GM19238 (cell line): Measurements from ENCODE around the gene KLF6.

ENCODE experiments used
- DNase-seq: peaks from one replicate; pipeline ENCODE4 v3.0.0; 2011; ENCODE audit warnings: low spot score; ENCODE audit not compliant: insufficient read length

The KLF6 gene

GRCh38 chr10:3774814-3775695 is 10.0 kb downstream of the KLF6 start:
- no peak for DNase-seq

DNA sequence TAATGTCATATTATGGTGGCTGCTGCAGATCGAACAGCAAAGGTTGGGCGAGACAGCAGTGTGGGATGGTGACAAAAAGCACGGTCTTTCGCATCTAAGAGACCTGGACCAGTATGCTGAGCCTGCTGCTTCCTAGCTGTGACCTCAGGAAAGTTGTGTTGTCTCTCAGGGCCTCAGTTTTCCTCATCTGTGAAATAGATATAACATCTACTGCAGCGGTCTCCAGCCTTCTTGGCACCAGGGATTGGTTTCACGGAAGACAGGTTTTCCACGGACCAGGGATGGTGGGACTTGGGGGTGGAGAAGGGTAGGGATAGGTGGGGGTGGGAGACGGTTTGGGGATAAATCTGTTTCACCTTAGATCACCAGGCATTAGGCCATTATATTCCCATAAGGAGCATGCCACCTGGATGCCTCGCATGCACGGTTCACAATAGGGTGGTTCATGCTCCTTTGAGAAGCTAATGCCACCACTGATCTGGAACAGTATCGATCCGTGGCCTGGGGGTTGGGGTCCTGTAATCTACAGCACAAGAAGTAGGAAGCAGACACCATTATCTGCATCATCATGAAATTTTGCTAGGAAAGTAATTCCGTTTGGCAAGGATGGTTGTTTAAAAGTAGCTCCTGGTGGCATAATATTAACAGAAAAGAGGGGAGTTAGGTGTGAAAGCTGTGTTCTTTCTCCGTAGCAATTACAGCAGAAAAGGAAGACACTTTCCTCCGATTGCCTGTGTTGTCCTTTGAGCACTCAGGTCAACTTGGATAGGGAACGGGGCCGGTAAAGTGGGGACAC is 10.8 kb downstream of the KLF6 start:
- no peak for DNase-seq

GRCh38 chr10:3773460-3774017 is 11.5 kb downstream of the KLF6 start:
- DNase-seq = no peak

DNA sequence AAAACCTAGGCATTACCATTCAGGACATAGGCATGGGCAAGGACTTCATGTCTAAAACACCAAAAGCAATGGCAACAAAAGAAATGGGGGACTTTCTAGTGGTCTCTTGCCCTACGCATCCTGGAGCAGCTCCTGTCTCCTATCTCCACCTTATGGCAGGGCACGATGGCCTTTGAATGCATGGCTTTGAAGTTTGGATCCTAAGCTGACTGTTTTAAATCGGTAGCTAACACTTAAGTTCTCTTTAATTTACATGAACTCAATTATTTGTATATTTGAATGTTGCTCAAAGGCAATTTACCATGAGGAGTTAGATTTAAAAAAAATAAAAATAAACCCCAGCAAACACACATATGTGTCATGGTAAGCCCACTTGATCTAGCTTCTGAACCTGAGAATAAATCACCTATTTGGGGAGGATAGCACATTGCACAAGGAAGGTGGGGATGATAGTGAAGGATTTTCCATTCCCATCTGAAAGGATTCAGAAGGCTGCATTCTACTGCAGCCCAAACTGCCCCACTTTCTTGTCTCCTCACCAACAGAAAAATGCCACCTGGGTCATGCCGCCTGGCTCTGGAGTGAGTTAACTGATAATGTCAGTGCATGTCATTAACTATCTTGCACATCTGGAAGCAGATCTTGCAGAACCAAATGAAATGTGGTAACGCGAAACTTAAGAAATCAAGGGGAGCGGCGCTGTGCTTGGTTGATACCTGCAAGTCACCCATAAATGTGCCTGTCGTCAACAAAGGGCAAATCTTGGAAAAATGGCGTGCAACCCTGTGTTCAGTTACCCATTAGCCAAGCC is 12.4 kb downstream of the KLF6 start:
- DNase-seq = no peak

GRCh38 chr10:3770611-3771110 is 14.3 kb downstream of the KLF6 start:
- DNase-seq = no peak

GRCh38 chr10:3769556-3769955 is 15.5 kb downstream of the KLF6 start:
- DNase-seq = no peak

- no peak for DNase-seq
Measured at GRCh38 chr10:3766046-3766756, 18.8 kb downstream of the KLF6 start.

DNA sequence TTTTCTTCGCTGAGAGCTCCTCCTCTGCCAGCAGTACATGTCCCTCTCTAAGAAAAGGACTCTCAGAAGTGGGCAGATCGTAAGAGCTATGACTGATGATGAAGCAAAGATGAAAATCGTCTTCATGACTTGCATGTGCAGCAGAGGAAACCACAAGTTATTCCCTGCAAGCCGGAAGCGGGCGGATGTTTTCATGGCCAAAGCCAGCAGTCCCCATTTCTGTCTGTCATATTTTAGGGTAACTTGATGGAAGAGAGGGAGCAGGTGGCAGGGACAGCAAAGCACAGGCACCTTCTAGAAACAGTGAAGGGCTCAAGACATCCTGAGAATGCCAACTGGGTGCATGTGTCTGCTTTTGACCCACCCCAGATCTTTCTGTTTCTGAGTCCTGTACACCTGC is 19.9 kb downstream of the KLF6 start:
- no peak for DNase-seq

GRCh38 chr10:3764626-3765112 is 20.3 kb downstream of the KLF6 start:
- DNase-seq = no peak

DNA sequence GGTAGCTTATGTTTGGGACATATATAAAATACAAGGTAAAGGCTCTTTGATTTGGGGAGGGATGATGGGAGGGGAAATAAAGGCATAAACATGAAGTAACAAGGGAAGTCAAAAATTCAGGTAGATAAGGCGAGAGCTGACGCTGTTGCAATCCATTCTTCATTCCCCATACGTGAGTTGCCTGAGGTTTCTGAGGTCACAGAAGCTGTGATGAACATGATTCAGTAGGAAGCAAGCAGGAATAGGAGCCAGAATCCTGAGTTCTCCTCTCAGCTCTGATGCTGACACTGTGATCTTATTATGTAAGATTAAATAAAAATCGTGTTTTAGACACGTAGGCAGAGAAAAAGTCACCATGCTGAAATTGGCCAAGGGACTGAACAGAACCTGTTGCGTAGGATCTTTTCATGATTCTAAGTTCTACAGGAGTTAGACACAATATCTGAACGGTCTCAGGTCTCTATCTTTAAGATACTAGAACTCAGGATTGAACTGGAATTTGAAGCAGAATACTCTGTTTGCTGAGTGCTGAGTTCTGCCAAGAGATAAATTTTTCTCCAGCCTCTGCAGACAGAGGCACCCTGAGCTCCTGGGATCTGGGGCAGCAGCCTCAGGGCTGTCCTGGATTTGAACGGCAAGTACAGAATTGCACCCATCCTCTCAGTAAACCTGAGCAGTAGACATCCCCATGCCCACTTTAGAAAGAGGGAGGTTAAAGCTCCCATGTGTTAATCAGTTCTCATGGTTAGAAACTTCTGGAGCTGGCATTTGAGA is 21.0 kb downstream of the KLF6 start:
- no peak for DNase-seq

GRCh38 chr10:3763035-3763456 is 22.0 kb downstream of the KLF6 start:
- no peak for DNase-seq

GRCh38 chr10:3762309-3762708 is 22.7 kb downstream of the KLF6 start:
- no peak for DNase-seq

DNA sequence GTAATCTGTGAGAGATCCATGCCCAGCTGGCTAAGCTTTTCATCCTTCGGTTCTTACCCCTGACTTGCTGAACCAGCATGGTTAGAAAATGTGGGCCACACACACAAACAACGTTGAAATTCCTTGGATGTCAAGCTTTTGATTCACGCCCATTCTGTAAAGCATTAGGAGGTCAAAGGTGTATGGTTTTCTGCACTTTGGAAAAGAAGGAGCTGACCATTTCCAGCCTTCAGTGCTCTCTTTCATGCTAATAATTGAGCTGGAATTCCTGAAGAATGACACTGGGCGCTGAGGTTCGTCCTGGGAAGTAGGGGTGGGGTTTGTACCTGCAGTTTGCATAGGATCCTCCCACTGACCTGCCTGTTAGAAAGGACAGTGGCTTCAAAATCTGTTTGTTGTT is 23.1 kb downstream of the KLF6 start:
- DNase-seq = no peak

DNA sequence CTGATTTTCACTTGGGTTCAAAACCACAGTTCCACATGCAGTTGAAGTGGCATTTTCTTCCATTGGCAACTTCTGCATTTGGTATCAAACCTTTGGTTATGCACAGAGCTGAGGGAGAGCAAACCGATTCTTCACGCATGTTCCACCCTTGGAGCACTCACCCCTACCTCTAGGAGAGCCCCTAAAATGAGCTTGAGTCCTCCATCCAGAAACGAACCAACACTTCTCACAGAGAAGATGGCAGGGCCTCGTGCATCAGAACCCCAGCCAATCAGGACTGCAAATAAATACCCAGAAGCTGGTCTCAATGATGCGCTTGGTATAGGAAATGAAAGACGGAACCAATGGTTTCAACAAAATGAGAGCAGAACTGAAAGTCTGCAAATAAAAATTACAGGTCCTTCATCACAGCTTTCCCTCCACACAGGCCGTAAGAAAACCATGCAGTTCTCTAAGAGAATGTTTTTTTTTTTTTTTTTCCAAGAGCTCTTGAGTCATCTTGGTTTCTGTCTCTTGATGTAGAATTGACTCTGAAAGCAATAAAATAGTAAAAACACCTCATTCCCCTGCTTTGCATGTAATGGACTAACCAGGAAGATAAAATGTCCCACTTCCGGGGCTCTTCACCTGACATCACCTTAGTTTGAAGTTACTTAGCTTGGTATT is 23.9 kb downstream of the KLF6 start:
- DNase-seq = no peak

DNA sequence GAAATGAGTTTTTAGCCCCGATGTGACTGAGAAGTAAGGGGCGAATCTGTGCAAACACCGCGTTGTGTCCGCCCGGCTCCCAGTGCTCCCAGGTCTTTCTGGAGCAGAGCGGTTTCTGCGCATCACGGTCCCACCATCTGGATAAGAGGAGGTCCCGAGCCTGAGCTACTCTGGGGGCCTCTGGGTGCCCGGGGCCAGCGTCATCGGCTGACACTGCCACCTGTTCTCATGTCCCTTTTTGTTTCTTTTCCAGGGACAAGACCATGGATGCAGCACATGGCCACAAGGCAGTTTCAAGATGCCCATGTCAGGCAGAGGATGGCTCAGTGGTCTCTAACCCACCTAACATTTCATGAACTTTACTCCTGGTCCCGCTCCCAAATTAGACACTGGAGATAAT is 24.9 kb downstream of the KLF6 start:
- DNase-seq = no peak

GRCh38 chr10:3759397-3759796 is 25.6 kb downstream of the KLF6 start:
- DNase-seq = no peak

- no peak for DNase-seq
Measured at GRCh38 chr10:3758491-3758970, 26.5 kb downstream of the KLF6 start.

- DNase-seq = peak; percentile 47
Measured at GRCh38 chr10:3757638-3758490, 27.1 kb downstream of the KLF6 start.
